Measurements from ENCODE around the gene TNFRSF17. TPM values are rescaled to one million over a fixed set of nuclear protein-coding genes. Genes with fewer than 3 reads are reported as not detected.

The TNFRSF17 gene
- total RNA-seq, 2 donors from 2014 or later = 1.3 to 4.2 TPM

- intact Hi-C loops (cut with DNase I) = no loop called here
- Histone ChIP-seq H3K36me3 (no peaks in the 10 kb centered on the region), H3K4me3 (no peak overlapping the region), H3K4me1 (no peaks in the 10 kb centered on the region), H3K27ac (no peak overlapping the region), H3K9ac (ENCODE audit: low read depth in 2 of 2, low read length in 2 of 2) (no peak overlapping the region), H3K27me3 (no peaks in the 10 kb centered on the region), H3K9me3 (no peaks in the 10 kb centered on the region)
- DNase-seq = no peak
- no peak for TF ChIP-seq CTCF (IDR thresholded peaks at IDR 0.05)
Observed at GRCh38 chr16:12017558-12017957, 52.5 kb downstream of the TNFRSF17 start.

Other genes starting within 250 kb of the TNFRSF17 start
- gene TXNDC11, start 222.4 kb upstream of the TNFRSF17 start, total RNA-seq = 10 to 100 TPM; 52.0 to 62.1 TPM
- 10 to 100 TPM; 40.2 to 47.1 TPM for gene ZC3H7A, start 168.0 kb upstream of the TNFRSF17 start, total RNA-seq
- gene RSL1D1, start 113.7 kb upstream of the TNFRSF17 start, total RNA-seq = 10 to 100 TPM; 89.5 to 99.3 TPM
- gene GSPT1, start 49.3 kb upstream of the TNFRSF17 start, total RNA-seq = 100 to 1,000 TPM; 135 to 174 TPM
- gene NPIPB2, start 23.2 kb upstream of the TNFRSF17 start, total RNA-seq = 1 to 10 TPM; 2.4 to 9.3 TPM
- 10 to 100 TPM in 1 of 2 donors, 1 to 10 TPM in 1; 9.6 to 11.3 TPM for gene SNX29, start 11.5 kb downstream of the TNFRSF17 start, total RNA-seq